Stimulated activated memory B cell treated with anti-CD40 and anti-IgM and Interleukin-4, amounts not matched to agents 10 μg/mL and 1 μg/mL and 100 μg/mL, for 72 hours (primary cell): ENCODE data around the gene BATF2.

Source experiments
- ATAC-seq: fragments of 150-1000 bp; cut with Tn5 transposase; 2 replicates; pipeline ENCODE4 v1.10.0; 2021
- H3K27ac Mint-ChIP-seq: one replicate; pipeline ENCODE4 v1.8.0; 2022; ENCODE audit warnings: mild to moderate bottlenecking, mixed read lengths
- H3K27me3 Mint-ChIP-seq: one replicate; pipeline ENCODE4 v1.8.0; 2022; ENCODE audit warnings: mixed read lengths
- H3K36me3 Mint-ChIP-seq: one replicate; pipeline ENCODE4 v1.8.0; 2022; ENCODE audit warnings: mixed read lengths
- H3K4me1 Mint-ChIP-seq: one replicate; pipeline ENCODE4 v1.8.0; 2022; ENCODE audit warnings: mixed read lengths
- H3K4me3 Mint-ChIP-seq: one replicate; pipeline ENCODE4 v1.8.0; 2022; ENCODE audit warnings: mild to moderate bottlenecking, moderate library complexity, mixed read lengths
- H3K9me3 Mint-ChIP-seq: one replicate; pipeline ENCODE4 v1.8.0; 2022; ENCODE audit warnings: mixed read lengths

BATF2 gene

GRCh38 chr11:64954201-64954600 lies 42.6 kb downstream of the BATF2 start:
- H3K9me3 Mint-ChIP-seq = no peaks in the 10 kb centered on the region
- ATAC-seq = no peak
- H3K36me3 Mint-ChIP-seq = no peaks in the 10 kb centered on the region
- no peaks in the 10 kb centered on the region for H3K27me3 Mint-ChIP-seq
- no peak overlapping the region for H3K4me3 Mint-ChIP-seq
- no peak overlapping the region for H3K27ac Mint-ChIP-seq
- H3K4me1 Mint-ChIP-seq = no peaks in the 10 kb centered on the region

GRCh38 chr11:64951529-64951928 lies 45.2 kb downstream of the BATF2 start:
- H3K4me1 Mint-ChIP-seq = no peaks in the 10 kb centered on the region
- no peak overlapping the region for H3K27ac Mint-ChIP-seq

DNA sequence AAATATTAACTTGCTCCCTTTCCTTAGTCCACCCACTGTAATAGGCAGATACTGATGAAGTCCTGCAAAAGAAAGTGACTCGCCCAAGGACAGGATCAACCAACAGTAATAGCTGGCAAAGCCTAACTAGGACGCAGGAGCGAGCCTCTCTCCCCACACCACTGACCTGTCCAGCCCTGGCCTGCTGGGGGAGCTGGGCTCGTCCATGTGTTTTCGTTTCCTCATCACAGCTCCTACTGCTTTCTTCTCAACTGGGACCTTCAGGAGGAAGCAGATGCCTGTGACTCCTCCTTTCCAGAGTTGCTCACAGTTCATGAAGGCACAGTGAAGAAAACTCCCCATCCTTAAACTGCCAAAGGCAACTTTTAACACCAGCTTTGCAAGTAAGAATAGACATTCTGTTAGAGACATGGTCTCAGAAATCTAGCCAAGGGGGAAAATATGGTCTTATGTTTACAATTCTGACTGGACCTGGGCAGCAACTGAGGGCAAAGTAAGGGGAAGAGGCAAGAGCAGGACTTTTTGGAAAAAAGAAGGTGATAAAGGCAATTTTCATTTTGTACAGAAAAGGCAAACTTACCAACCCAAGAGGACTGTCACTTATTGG lies 49.5 kb downstream of the BATF2 start:
- Mint-ChIP-seq H3K4me3 (no peak overlapping the region), H3K36me3 (no peaks in the 10 kb centered on the region), H3K9me3 (no peaks in the 10 kb centered on the region), H3K4me1 (no peaks in the 10 kb centered on the region), H3K27ac (no peak overlapping the region), H3K27me3 (no peaks in the 10 kb centered on the region)
- no peak for ATAC-seq

More at GRCh38 chr11:64951529-64951928, 45.2 kb downstream of the BATF2 start:
- H3K4me3 Mint-ChIP-seq = no peak overlapping the region
- H3K27me3 Mint-ChIP-seq = no peaks in the 10 kb centered on the region
- no peak for ATAC-seq
- no peaks in the 10 kb centered on the region for H3K9me3 Mint-ChIP-seq
- H3K36me3 Mint-ChIP-seq = no peaks in the 10 kb centered on the region
